ENCODE data around the gene REELD1. TPM values are rescaled to one million over a fixed set of nuclear protein-coding genes. Genes with fewer than 3 reads are reported as not detected.
A peak's percentile ranks its signal among the peaks of the same experiment; 100 is the strongest.

Gene REELD1
- total RNA-seq, 1 donor from 2014 or later: 0.29 TPM

GRCh38 chr4:146238107-146238506 lies 23.8 kb downstream of the REELD1 start:
- no peak for TF ChIP-seq CTCF (IDR thresholded peaks at IDR 0.05)
- no peak overlapping the region for H3K4me3 ChIP-seq
- no peaks in the 10 kb centered on the region for H3K36me3 ChIP-seq
- intact Hi-C loops (cut with DNase I): no loop called here
- ATAC-seq (no peak), DNase-seq (no peak)
- no peaks in the 10 kb centered on the region for H3K27me3 ChIP-seq
- H3K9me3 ChIP-seq: no peaks in the 10 kb centered on the region
- H3K4me1 ChIP-seq: peaks cover 17% of the 10 kb centered on the region
- H3K27ac ChIP-seq: no peak overlapping the region

GRCh38 chr4:146243141-146243882 lies 29.0 kb downstream of the REELD1 start:
- peak; percentile 48 for ATAC-seq
- H3K27me3 ChIP-seq: no peaks in the 10 kb centered on the region
- no peak overlapping the region for H3K4me3 ChIP-seq
- peak; percentile 48 for TF ChIP-seq CTCF (IDR thresholded peaks at IDR 0.05)
- H3K4me1 ChIP-seq: peaks cover 28% of the 10 kb centered on the region
- DNase-seq: peak; percentile 76
- peak overlapping the region; percentile 92 for H3K27ac ChIP-seq
- H3K36me3 ChIP-seq: no peaks in the 10 kb centered on the region
- intact Hi-C loops (cut with DNase I): no loop called here
- no peaks in the 10 kb centered on the region for H3K9me3 ChIP-seq

- H3K9me3 ChIP-seq: no peaks in the 10 kb centered on the region
- DNase-seq (no peak), ATAC-seq (no peak)
- H3K27me3 ChIP-seq: no peaks in the 10 kb centered on the region
- peaks cover 28% of the 10 kb centered on the region for H3K4me1 ChIP-seq
- H3K36me3 ChIP-seq: no peaks in the 10 kb centered on the region
- H3K4me3 ChIP-seq: no peak overlapping the region
- TF ChIP-seq CTCF (IDR thresholded peaks at IDR 0.05): no peak
- intact Hi-C loops (cut with DNase I): no loop called here
- peak overlapping the region; percentile 92 for H3K27ac ChIP-seq
These were observed 29.5 kb downstream of the REELD1 start for GRCh38 chr4:146243883-146244277.

- no peak for TF ChIP-seq CTCF (IDR thresholded peaks at IDR 0.05)
- Histone ChIP-seq H3K27me3 (no peaks in the 10 kb centered on the region), H3K9me3 (no peaks in the 10 kb centered on the region), H3K36me3 (no peaks in the 10 kb centered on the region), H3K4me3 (no peak overlapping the region), H3K4me1 (peaks cover 28% of the 10 kb centered on the region), H3K27ac (no peak overlapping the region)
- DNase-seq (no peak), ATAC-seq (no peak)
- intact Hi-C loops (cut with DNase I): no loop called here
These were observed 30.2 kb downstream of the REELD1 start for GRCh38 chr4:146244496-146244895.

GRCh38 chr4:146245246-146245645 lies 30.9 kb downstream of the REELD1 start:
- TF ChIP-seq CTCF (IDR thresholded peaks at IDR 0.05): no peak
- no peak for ATAC-seq
- Histone ChIP-seq H3K4me1 (peaks cover 28% of the 10 kb centered on the region), H3K9me3 (no peaks in the 10 kb centered on the region), H3K27ac (no peak overlapping the region), H3K27me3 (no peaks in the 10 kb centered on the region), H3K36me3 (no peaks in the 10 kb centered on the region), H3K4me3 (no peak overlapping the region)
- no peak for DNase-seq
- intact Hi-C loops (cut with DNase I): no loop called here
